Rectal smooth muscle tissue (tissue), 1 donor: Measurements from ENCODE around the gene ZGPAT.
"Not testable (repeated sequence)": the region's sequence is repeated elsewhere in the genome, so short reads cannot be mapped to it uniquely, and the experiment has no call there.

Experiments
- H3K27ac ChIP-seq: one replicate; pipeline ENCODE4 v1.7.0; 2013; ENCODE audit warnings: low read depth, low read length, inconsistent platforms
- H3K27me3 ChIP-seq: one replicate; pipeline ENCODE4 v1.7.0; 2013; ENCODE audit warnings: low read length; ENCODE audit not compliant: control insufficient read depth, insufficient read depth
- H3K36me3 ChIP-seq: one replicate; pipeline ENCODE4 v1.7.0; 2013; ENCODE audit warnings: low read length; ENCODE audit not compliant: control insufficient read depth, insufficient read depth
- H3K4me1 ChIP-seq: one replicate; pipeline ENCODE4 v1.7.0; 2013; ENCODE audit warnings: low read length; ENCODE audit not compliant: control insufficient read depth, insufficient read depth
- H3K4me3 ChIP-seq: one replicate; pipeline ENCODE4 v1.7.0; 2013; ENCODE audit warnings: low read length
- H3K9ac ChIP-seq: one replicate; pipeline ENCODE4 v1.7.0; 2013; ENCODE audit warnings: low read length

Gene ZGPAT

GRCh38 chr20:63704749-63705117 lies 3.1 kb upstream of the ZGPAT start:
- no peak overlapping the region for H3K27ac ChIP-seq
- no peak overlapping the region for H3K9ac ChIP-seq
- peaks cover 13% of the 10 kb centered on the region for H3K36me3 ChIP-seq
- no peaks in the 10 kb centered on the region for H3K27me3 ChIP-seq
- no peak overlapping the region for H3K4me3 ChIP-seq
- peaks cover 12% of the 10 kb centered on the region for H3K4me1 ChIP-seq

- Histone ChIP-seq H3K9ac (no peak overlapping the region), H3K4me1 (peaks cover 12% of the 10 kb centered on the region), H3K36me3 (peaks cover 13% of the 10 kb centered on the region)
These were observed 2.4 kb upstream of the ZGPAT start for GRCh38 chr20:63705232-63706026.

GRCh38 chr20:63706027-63706695 lies 1.7 kb upstream of the ZGPAT start:
- H3K27ac ChIP-seq, result no peak overlapping the region
- H3K27me3 ChIP-seq, result no peaks in the 10 kb centered on the region
- H3K4me1 ChIP-seq, result peaks cover 12% of the 10 kb centered on the region
- H3K9ac ChIP-seq, result no peak overlapping the region
- peaks cover 16% of the 10 kb centered on the region for H3K36me3 ChIP-seq
- H3K4me3 ChIP-seq, result peak overlapping the region; percentile 2

More at GRCh38 chr20:63705232-63706026, 2.4 kb upstream of the ZGPAT start:
- Histone ChIP-seq H3K27me3 (no peaks in the 10 kb centered on the region), H3K4me3 (no peak overlapping the region), H3K27ac (no peak overlapping the region)

GRCh38 chr20:63706852-63707557 lies 834 bp upstream of the ZGPAT start:
- H3K4me1 ChIP-seq, result peaks cover 12% of the 10 kb centered on the region
- no peaks in the 10 kb centered on the region for H3K27me3 ChIP-seq
- peaks cover 19% of the 10 kb centered on the region for H3K36me3 ChIP-seq
- peak overlapping the region; percentile 20 for H3K9ac ChIP-seq
- peak overlapping the region; percentile 70 for H3K4me3 ChIP-seq
- peak overlapping the region; percentile 93 for H3K27ac ChIP-seq

GRCh38 chr20:63708301-63709148 lies 686 bp downstream of the ZGPAT start:
- peak overlapping the region; percentile 93 for H3K27ac ChIP-seq
- peak overlapping the region; percentile 70 for H3K4me3 ChIP-seq
- peaks cover 12% of the 10 kb centered on the region for H3K4me1 ChIP-seq
- H3K9ac ChIP-seq, result no peak overlapping the region
- H3K36me3 ChIP-seq, result peaks cover 22% of the 10 kb centered on the region
- H3K27me3 ChIP-seq, result no peaks in the 10 kb centered on the region

GRCh38 chr20:63709149-63709527 lies 1.3 kb downstream of the ZGPAT start:
- no peak overlapping the region for H3K9ac ChIP-seq
- no peak overlapping the region for H3K27ac ChIP-seq
- peaks cover 12% of the 10 kb centered on the region for H3K4me1 ChIP-seq
- no peaks in the 10 kb centered on the region for H3K27me3 ChIP-seq
- peak overlapping the region; percentile 70 for H3K4me3 ChIP-seq
- peaks cover 22% of the 10 kb centered on the region for H3K36me3 ChIP-seq

- peaks cover 10% of the 10 kb centered on the region for H3K36me3 ChIP-seq
- no peak overlapping the region for H3K9ac ChIP-seq
- H3K27ac ChIP-seq, result no peak overlapping the region
- H3K4me1 ChIP-seq, result peaks cover 12% of the 10 kb centered on the region
- H3K27me3 ChIP-seq, result no peaks in the 10 kb centered on the region
- no peak overlapping the region for H3K4me3 ChIP-seq
These were observed 3.3 kb downstream of the ZGPAT start for GRCh38 chr20:63711085-63711645.

- peaks cover 6% of the 10 kb centered on the region for H3K4me1 ChIP-seq
- H3K9ac ChIP-seq, result no peak overlapping the region
- no peak overlapping the region for H3K27ac ChIP-seq
- H3K27me3 ChIP-seq, result no peaks in the 10 kb centered on the region
- H3K4me3 ChIP-seq, result no peak overlapping the region
- peaks cover 10% of the 10 kb centered on the region for H3K36me3 ChIP-seq
These were observed 4.4 kb downstream of the ZGPAT start for GRCh38 chr20:63712191-63712590.

- H3K27ac ChIP-seq, result no peak overlapping the region
- H3K36me3 ChIP-seq, result peaks cover 13% of the 10 kb centered on the region
- no peak overlapping the region for H3K9ac ChIP-seq
- H3K4me3 ChIP-seq, result no peak overlapping the region
- H3K4me1 ChIP-seq, result no peaks in the 10 kb centered on the region
- no peaks in the 10 kb centered on the region for H3K27me3 ChIP-seq
These were observed 7.0 kb downstream of the ZGPAT start for GRCh38 chr20:63714858-63715257.

- peaks cover 9% of the 10 kb centered on the region for H3K36me3 ChIP-seq
- H3K9ac ChIP-seq, result no peak overlapping the region
- H3K27me3 ChIP-seq, result no peaks in the 10 kb centered on the region
- no peak overlapping the region for H3K27ac ChIP-seq
- H3K4me1 ChIP-seq, result no peaks in the 10 kb centered on the region
- H3K4me3 ChIP-seq, result no peak overlapping the region
These were observed 11.2 kb downstream of the ZGPAT start for GRCh38 chr20:63718996-63719395.

GRCh38 chr20:63722967-63723622 lies 15.3 kb downstream of the ZGPAT start:
- not testable (repeated sequence) for H3K27ac ChIP-seq, H3K4me1 ChIP-seq, H3K4me3 ChIP-seq, H3K27me3 ChIP-seq, H3K36me3 ChIP-seq, H3K9ac ChIP-seq
